MM.1S (cell line): Measurements from ENCODE around the gene ETHE1.

ENCODE experiments used
- DNase-seq: peaks from one replicate; pipeline ENCODE4 v3.0.0-alpha.2; 2015
- H2AFZ ChIP-seq: fragments of 300-600 bp; sonication (generic); 2 replicates; pipeline ENCODE4 v1.6.0; 2016; ENCODE audit warnings: antibody characterized with exemption, low read length
- H3F3A ChIP-seq: fragments of 300-600 bp; sonication (generic); 2 replicates; pipeline ENCODE4 v1.6.1; 2016; ENCODE audit warnings: mild to moderate bottlenecking, antibody characterized with exemption, low read length, moderate library complexity, mixed read lengths; ENCODE audit not compliant: insufficient read depth
- H3K27ac ChIP-seq: fragments of 300-600 bp; sonication (generic); 2 replicates; pipeline ENCODE4 v1.5.1; 2016; ENCODE audit warnings: mild to moderate bottlenecking, low read length
- H3K27me3 ChIP-seq: fragments of 300-600 bp; sonication (generic); replicated peaks from 2 replicates; pipeline ENCODE4 v1.6.0; 2016; ENCODE audit warnings: low read length; ENCODE audit not compliant: insufficient read depth
- H3K36me3 ChIP-seq: fragments of 300-600 bp; sonication (generic); replicated peaks from 2 replicates; pipeline ENCODE4 v1.6.1; 2016; ENCODE audit warnings: mild to moderate bottlenecking, low read length, mixed read lengths; ENCODE audit not compliant: insufficient read depth
- H3K4me1 ChIP-seq: fragments of 300-600 bp; sonication (generic); 2 replicates; pipeline ENCODE4 v1.6.1; 2016; ENCODE audit warnings: low read length, mixed read lengths
- H3K4me2 ChIP-seq: fragments of 300-600 bp; sonication (generic); 2 replicates; pipeline ENCODE4 v1.6.0; 2016; ENCODE audit warnings: low read depth, low read length
- H3K4me3 ChIP-seq: fragments of 300-600 bp; sonication (generic); 2 replicates; pipeline ENCODE4 v1.5.1; 2016; ENCODE audit warnings: low read length, mixed read lengths
- H3K79me2 ChIP-seq: fragments of 300-600 bp; sonication (generic); 2 replicates; pipeline ENCODE4 v1.6.1; 2016; ENCODE audit warnings: mixed run types, low read length, mixed read lengths
- H3K9ac ChIP-seq: fragments of 300-600 bp; sonication (generic); 2 replicates; pipeline ENCODE4 v1.6.1; 2016; ENCODE audit warnings: low read length, mixed read lengths
- H3K9me2 ChIP-seq: fragments of 300-600 bp; sonication (generic); replicated peaks from 2 replicates; pipeline ENCODE4 v1.6.1; 2016; ENCODE audit warnings: mild to moderate bottlenecking, low read length, mixed read lengths; ENCODE audit not compliant: insufficient read depth
- H3K9me3 ChIP-seq: fragments of 300-600 bp; sonication (generic); replicated peaks from 2 replicates; pipeline ENCODE4 v1.6.1; 2016; ENCODE audit warnings: mild to moderate bottlenecking, low read length, mixed read lengths; ENCODE audit not compliant: insufficient read depth
- H4K20me1 ChIP-seq: fragments of 300-600 bp; sonication (generic); 2 replicates; pipeline ENCODE4 v1.6.1; 2016; ENCODE audit warnings: mild to moderate bottlenecking, low read length, moderate library complexity, mixed read lengths; ENCODE audit not compliant: insufficient read depth
- EZH2 ChIP-seq: fragments of 300-600 bp; sonication (generic); optimal IDR thresholded peaks from 2 replicates; pipeline ENCODE3; 2017; ENCODE audit warnings: low read depth, mild to moderate bottlenecking, antibody characterized with exemption, low read length, mixed read lengths
- EZH2phosphoT487 ChIP-seq: fragments of 300-600 bp; sonication (generic); IDR thresholded peaks from 2 replicates; pipeline ENCODE4 v1.6.1; 2018; ENCODE audit warnings: antibody characterized with exemption, low read length
- TF ChIP-seq, protein P1 (sequence below): fragments of 300-600 bp; sonication (generic); IDR thresholded peaks from 2 replicates; pipeline ENCODE4 v1.5.1; 2016; ENCODE audit warnings: antibody characterized with exemption, low read length, mixed read lengths

Gene ETHE1

DNA sequence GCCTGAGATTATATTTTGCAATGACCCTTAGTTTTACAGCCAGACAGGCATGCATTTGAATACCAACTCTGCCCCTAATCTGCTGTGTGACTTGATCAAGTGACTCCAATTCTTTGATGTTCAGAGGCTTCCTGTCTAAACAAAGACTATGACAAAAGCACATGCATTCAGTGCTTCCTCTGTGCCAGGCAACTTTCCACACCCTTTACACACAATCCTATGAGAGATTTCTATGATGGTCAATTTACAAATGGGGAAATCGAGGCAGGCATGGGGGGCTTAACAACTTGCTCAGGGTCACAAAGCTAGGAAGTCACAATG, 57.9 kb downstream of the ETHE1 start:
- Histone ChIP-seq H2AFZ (no peak overlapping the region), H3K79me2 (no peaks in the 10 kb centered on the region), H3K27ac (no peak overlapping the region), H3K4me2 (no peak overlapping the region), H3K9ac (no peak overlapping the region), H3K36me3 (no peaks in the 10 kb centered on the region), H3K9me3 (no peaks in the 10 kb centered on the region), H3K27me3 (no peaks in the 10 kb centered on the region), H3K4me3 (no peak overlapping the region), H3K9me2 (no peaks in the 10 kb centered on the region), H3F3A (no peaks in the 10 kb centered on the region), H3K4me1 (peaks cover 4% of the 10 kb centered on the region; the same call in 1 of the 2 replicates), H4K20me1 (no peaks in the 10 kb centered on the region)
- TF ChIP-seq, protein P1, sequence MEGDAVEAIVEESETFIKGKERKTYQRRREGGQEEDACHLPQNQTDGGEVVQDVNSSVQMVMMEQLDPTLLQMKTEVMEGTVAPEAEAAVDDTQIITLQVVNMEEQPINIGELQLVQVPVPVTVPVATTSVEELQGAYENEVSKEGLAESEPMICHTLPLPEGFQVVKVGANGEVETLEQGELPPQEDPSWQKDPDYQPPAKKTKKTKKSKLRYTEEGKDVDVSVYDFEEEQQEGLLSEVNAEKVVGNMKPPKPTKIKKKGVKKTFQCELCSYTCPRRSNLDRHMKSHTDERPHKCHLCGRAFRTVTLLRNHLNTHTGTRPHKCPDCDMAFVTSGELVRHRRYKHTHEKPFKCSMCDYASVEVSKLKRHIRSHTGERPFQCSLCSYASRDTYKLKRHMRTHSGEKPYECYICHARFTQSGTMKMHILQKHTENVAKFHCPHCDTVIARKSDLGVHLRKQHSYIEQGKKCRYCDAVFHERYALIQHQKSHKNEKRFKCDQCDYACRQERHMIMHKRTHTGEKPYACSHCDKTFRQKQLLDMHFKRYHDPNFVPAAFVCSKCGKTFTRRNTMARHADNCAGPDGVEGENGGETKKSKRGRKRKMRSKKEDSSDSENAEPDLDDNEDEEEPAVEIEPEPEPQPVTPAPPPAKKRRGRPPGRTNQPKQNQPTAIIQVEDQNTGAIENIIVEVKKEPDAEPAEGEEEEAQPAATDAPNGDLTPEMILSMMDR: no peak
- TF ChIP-seq EZH2phosphoT487: no peak
- no peak for TF ChIP-seq EZH2
- no peak for DNase-seq

DNA sequence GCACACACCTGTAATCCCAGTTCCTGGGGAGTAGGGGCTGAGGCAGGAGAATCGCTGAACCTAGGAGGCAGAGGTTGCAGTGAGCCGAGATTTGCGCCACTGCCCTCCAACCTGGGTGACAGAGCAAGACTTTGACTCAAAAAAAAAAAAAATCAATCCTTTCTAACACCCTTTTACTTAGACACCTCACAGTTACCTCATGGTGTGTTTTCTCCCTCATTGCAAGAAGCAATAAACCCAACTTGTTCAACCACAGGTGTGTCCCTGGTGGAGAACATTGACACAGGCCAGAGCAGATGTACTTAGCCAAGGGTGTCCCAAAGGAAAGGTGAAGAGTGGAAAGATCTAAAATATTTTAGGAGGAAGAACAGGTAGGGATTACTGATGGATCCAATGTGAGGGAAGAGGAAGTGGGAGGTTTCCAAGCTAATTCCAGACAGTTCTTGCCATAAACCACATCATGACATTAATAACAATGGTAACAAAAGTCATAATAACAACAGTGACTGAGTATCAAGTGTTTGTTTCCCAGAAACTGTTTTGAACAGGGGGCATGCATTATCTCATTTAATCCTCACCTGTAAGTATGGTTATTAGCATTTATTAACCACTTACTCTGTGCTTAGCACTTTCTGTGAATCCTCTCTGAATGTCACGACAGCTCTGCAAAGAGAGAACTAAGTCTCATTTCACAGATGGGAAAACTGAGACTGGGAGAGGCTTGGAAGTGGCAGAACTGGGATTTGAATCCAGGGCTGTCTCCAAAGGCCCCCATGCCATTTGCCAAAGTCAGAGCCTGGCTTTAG, 58.4 kb downstream of the ETHE1 start:
- Histone ChIP-seq H3F3A (no peaks in the 10 kb centered on the region), H3K9me3 (no peaks in the 10 kb centered on the region), H4K20me1 (no peaks in the 10 kb centered on the region), H2AFZ (no peak overlapping the region), H3K4me3 (no peak overlapping the region), H3K36me3 (no peaks in the 10 kb centered on the region), H3K27ac (no peak overlapping the region), H3K79me2 (no peaks in the 10 kb centered on the region), H3K27me3 (no peaks in the 10 kb centered on the region), H3K9ac (no peak overlapping the region), H3K9me2 (no peaks in the 10 kb centered on the region), H3K4me2 (no peak overlapping the region), H3K4me1 (peaks cover 4% of the 10 kb centered on the region; the same call in 1 of the 2 replicates)
- TF ChIP-seq EZH2phosphoT487 (no peak), EZH2 (no peak)
- TF ChIP-seq, protein P1: no peak
- DNase-seq: no peak

DNA sequence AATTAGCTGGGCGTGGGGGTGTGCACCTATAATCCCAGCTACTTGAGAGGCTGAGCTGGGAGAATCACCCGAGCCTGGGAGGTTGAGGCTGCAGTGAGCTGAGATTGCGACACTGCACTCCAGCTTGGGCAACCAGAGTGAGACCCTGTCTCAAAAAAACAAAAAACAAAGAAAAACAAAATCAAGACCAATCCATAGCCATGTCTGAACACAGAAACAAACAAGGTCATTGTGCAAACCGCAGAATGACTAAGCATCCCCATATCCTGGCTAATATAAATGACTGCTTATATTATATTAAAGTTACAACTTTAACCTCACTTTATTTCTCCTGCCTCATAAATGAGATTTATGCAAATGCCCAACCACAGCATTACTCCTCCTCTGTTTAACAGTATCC, 59.3 kb downstream of the ETHE1 start:
- Histone ChIP-seq H3K4me1 (peaks cover 8% of the 10 kb centered on the region; the same call in 1 of the 2 replicates), H3F3A (no peaks in the 10 kb centered on the region)

More for the DNA sequence above, 59.3 kb downstream of the ETHE1 start:
- H3K27ac ChIP-seq: no peak overlapping the region
- TF ChIP-seq EZH2phosphoT487 (no peak), EZH2 (no peak)
- TF ChIP-seq, protein P1: no peak
- no peak overlapping the region for H3K4me3 ChIP-seq
- no peaks in the 10 kb centered on the region for H3K9me2 ChIP-seq
- no peaks in the 10 kb centered on the region for H4K20me1 ChIP-seq
- H3K36me3 ChIP-seq: no peaks in the 10 kb centered on the region
- H3K79me2 ChIP-seq: no peaks in the 10 kb centered on the region
- no peak overlapping the region for H2AFZ ChIP-seq
- no peaks in the 10 kb centered on the region for H3K27me3 ChIP-seq
- H3K9ac ChIP-seq: no peak overlapping the region
- DNase-seq: no peak
- H3K4me2 ChIP-seq: no peak overlapping the region
- H3K9me3 ChIP-seq: no peaks in the 10 kb centered on the region
